HepG2 (cell line): ENCODE measurements around the gene JAG1. TPM values are rescaled to one million over a fixed set of nuclear protein-coding genes. Genes with fewer than 3 reads are reported as not detected.

Experiments
- AGO2 ChIP-seq: fragments of 200-400 bp; formaldehyde crosslinking; optimal IDR thresholded peaks from 2 replicates; pipeline ENCODE3; 2017; ENCODE audit warnings: mild to moderate bottlenecking, low read depth, low read length, moderate library complexity
- ARNT ChIP-seq: fragments of 450-650 bp; IDR thresholded peaks from 2 replicates; pipeline ENCODE4 v1.6.1; 2017
- ATF7-NPFF ChIP-seq: sonication (generic); formaldehyde crosslinking; IDR thresholded peaks from 2 replicates; pipeline ENCODE4 v1.8.1; 2023; ENCODE audit warnings: mild to moderate bottlenecking, low read depth, missing genetic modification reagents, moderate library complexity
- GABPA ChIP-seq, 2 experiments: IDR thresholded peaks; 2 replicates each; pipeline ENCODE4 v1.6.1; 2011 to 2016; ENCODE audit warnings: low read depth in 2 of 2, low read length in 1 of 2, missing biosample characterization in 1 of 2, missing genetic modification characterization in 1 of 2
- GTF3A ChIP-seq: sonication (generic); formaldehyde crosslinking; conservative IDR thresholded peaks from 2 replicates; pipeline ENCODE4 v1.4.0; 2020; ENCODE audit warnings: mild to moderate bottlenecking, missing genetic modification reagents
- HMG20A ChIP-seq: IDR thresholded peaks from 2 replicates; pipeline ENCODE4 v1.6.1; 2016; ENCODE audit warnings: borderline replicate concordance
- HOXA3 ChIP-seq: sonication (generic); formaldehyde crosslinking; IDR thresholded peaks from 2 replicates; pipeline ENCODE4 v1.5.0; 2020; ENCODE audit warnings: missing genetic modification reagents
- KAT2B ChIP-seq: fragments of 150-350 bp; IDR thresholded peaks from 2 replicates; pipeline ENCODE4 v1.6.1; 2014; ENCODE audit warnings: low read depth, low read length, borderline replicate concordance
- MED1 ChIP-seq: sonication (generic); formaldehyde crosslinking; IDR thresholded peaks from 2 replicates; pipeline ENCODE4 v1.4.0; 2020; ENCODE audit warnings: missing genetic modification reagents
- NFKB2 ChIP-seq: sonication (generic); formaldehyde crosslinking; IDR thresholded peaks from 2 replicates; pipeline ENCODE4 v1.4.0; 2020; ENCODE audit warnings: missing genetic modification reagents, borderline replicate concordance
- PATZ1 ChIP-seq: sonication (generic); formaldehyde crosslinking; IDR thresholded peaks from 2 replicates; pipeline ENCODE4 v1.4.0; 2020; ENCODE audit warnings: missing genetic modification reagents
- SKI ChIP-seq: fragments of 450-650 bp; IDR thresholded peaks from one replicate; pipeline ENCODE4 v1.6.1; 2018; ENCODE audit warnings: mild to moderate bottlenecking; ENCODE audit not compliant: partially characterized antibody
- SUZ12 ChIP-seq: fragments of 150-350 bp; IDR thresholded peaks from 2 replicates; pipeline ENCODE4 v1.6.1; 2014; ENCODE audit warnings: low read depth, low read length
- YEATS2 ChIP-seq: sonication (generic); formaldehyde crosslinking; IDR thresholded peaks from 2 replicates; pipeline ENCODE4 v1.4.0; 2020; ENCODE audit warnings: missing genetic modification reagents, borderline replicate concordance
- YY1 ChIP-seq: IDR thresholded peaks from 2 replicates; pipeline ENCODE4 v1.6.1; 2011; ENCODE audit warnings: low read length, low read depth, moderate library complexity, mild to moderate bottlenecking; ENCODE audit not compliant: insufficient read depth, insufficient replicate concordance
- ZBTB26 ChIP-seq: IDR thresholded peaks from 2 replicates; pipeline ENCODE4 v1.6.1; 2016; ENCODE audit warnings: missing compliant biosample characterization, missing genetic modification reagents, borderline replicate concordance
- ZBTB38 ChIP-seq: sonication (generic); formaldehyde crosslinking; IDR thresholded peaks from 2 replicates; pipeline ENCODE4 v1.5.1; 2020; ENCODE audit warnings: mild to moderate bottlenecking, missing genetic modification reagents
- ZFP41 ChIP-seq: sonication (generic); formaldehyde crosslinking; IDR thresholded peaks from 2 replicates; pipeline ENCODE4 v1.4.0; 2020; ENCODE audit warnings: mild to moderate bottlenecking, missing genetic modification reagents, borderline replicate concordance
- ZFY ChIP-seq: sonication (generic); formaldehyde crosslinking; IDR thresholded peaks from 2 replicates; pipeline ENCODE4 v1.4.0; 2020; ENCODE audit warnings: missing genetic modification reagents
- ZNF18 ChIP-seq: sonication (generic); formaldehyde crosslinking; IDR thresholded peaks from 2 replicates; pipeline ENCODE4 v1.8.0; 2022; ENCODE audit warnings: mild to moderate bottlenecking, missing genetic modification reagents; ENCODE audit not compliant: insufficient replicate concordance
- ZNF317 ChIP-seq: sonication (generic); formaldehyde crosslinking; IDR thresholded peaks from 2 replicates; pipeline ENCODE4 v1.5.0; 2020; ENCODE audit warnings: mild to moderate bottlenecking, missing genetic modification reagents
- ZNF580 ChIP-seq: IDR thresholded peaks from 2 replicates; pipeline ENCODE4 v1.6.1; 2016; ENCODE audit warnings: low read depth, borderline replicate concordance
- ZNF710 ChIP-seq: sonication (generic); formaldehyde crosslinking; IDR thresholded peaks from 2 replicates; pipeline ENCODE4 v1.5.0; 2020; ENCODE audit warnings: mild to moderate bottlenecking, missing genetic modification reagents, borderline replicate concordance
- polyA plus RNA-seq, 8 experiments: library from polyadenylated mRNA; depleted of rRNA in 3 of 8; stranded (reverse) in 7 of 8; unstranded in 1 of 8; fragments of >200 nt; fragmentation: Illumina TruSeq in 4 of 8; extraction: Trizol in 4 of 8; gene quantifications; 2 replicates each; pipeline versions ENCODE4 v1.2.1 to v1.2.3, GENCODE V29; 2011 to 2016; ENCODE audit warnings: low read depth in 4 of 8, missing spikeins in 1 of 8, mixed read lengths in 1 of 8; ENCODE audit not compliant: insufficient read depth in 1 of 8
- total RNA-seq, 5 experiments: library from RNA; depleted of rRNA; stranded (reverse); fragments of >200 nt; fragmentation: Illumina TruSeq; extraction: Trizol; gene quantifications; 2 replicates each; pipeline ENCODE4 v1.2.3, GENCODE V29; 2016; ENCODE audit warnings: low read depth in 1 of 5

JAG1 gene
- total and polyA plus RNA-seq, 2 of the 13 experiments (the other 11 are each of a cell fraction or from before 2014, with no cell fraction given) = 47.1 to 56.3 TPM

- TF ChIP-seq NFKB2 (CRISPR knock-in tag) (0 out of 2 replicates have a peak, but pooled peaks have one; percentile 36), SUZ12 (no peak), ZNF710 (CRISPR knock-in tag) (no peak), AGO2 (peak; percentile 86), ZBTB38 (CRISPR knock-in tag) (peak; percentile 46; the same call in 1 of the 2 replicates), ZNF317 (CRISPR knock-in tag) (peak; percentile 87), HMG20A (CRISPR knock-in tag) (0 out of 2 replicates have a peak, but pooled peaks have one; percentile 10), YEATS2 (CRISPR knock-in tag) (no peak), HOXA3 (CRISPR knock-in tag) (no peak; the same call in none of the 2 replicates), GABPA (IDR thresholded peaks at IDR 0.05; ENCODE audit: low read depth, low read length) (no peak), GABPA (CRISPR knock-in tag; IDR thresholded peaks at IDR 0.05; ENCODE audit: low read depth) (no peak), GTF3A (0 out of 2 replicates have a peak, but pooled peaks have one; percentile 68), ATF7-NPFF (CRISPR knock-in tag) (no peak), ZNF18 (CRISPR knock-in tag) (no peak), PATZ1 (CRISPR knock-in tag) (peak; percentile 66), ARNT (no peak), YY1 (no peak), MED1 (CRISPR knock-in tag) (peak; percentile 19; the same call in 1 of the 2 replicates), ZNF580 (CRISPR knock-in tag) (no peak), ZBTB26 (CRISPR knock-in tag) (no peak), ZFY (CRISPR knock-in tag) (peak; percentile 52), KAT2B (no peak), SKI (peak; percentile 19), ZFP41 (CRISPR knock-in tag) (no peak)
Measured at GRCh38 chr20:10672624-10673127, 1.1 kb downstream of the JAG1 start (continued).
